ENCODE measurements around the gene PRKAG3.

- no peak for TF ChIP-seq POLR2A (IDR thresholded peaks at IDR 0.05)
- TF ChIP-seq CTCF (IDR thresholded peaks at IDR 0.05): no peak
These were observed 55.1 kb downstream of the PRKAG3 start for GRCh38 chr2:218776488-218776887.

Measured in esophagus squamous epithelium (tissue), 4 donors.